GM19239 (cell line): Measurements from ENCODE around the gene SPAG5.

ENCODE experiments used
- DNase-seq: peaks from one replicate; pipeline ENCODE4 v3.0.0; 2011; ENCODE audit warnings: low spot score; ENCODE audit not compliant: insufficient read length
- FAIRE-seq: peaks from 2 replicates; lab custom pipeline; 2011; peaks lifted over from hg19 to GRCh38; lab: Jason Lieb, UNC

Gene SPAG5, protein sequence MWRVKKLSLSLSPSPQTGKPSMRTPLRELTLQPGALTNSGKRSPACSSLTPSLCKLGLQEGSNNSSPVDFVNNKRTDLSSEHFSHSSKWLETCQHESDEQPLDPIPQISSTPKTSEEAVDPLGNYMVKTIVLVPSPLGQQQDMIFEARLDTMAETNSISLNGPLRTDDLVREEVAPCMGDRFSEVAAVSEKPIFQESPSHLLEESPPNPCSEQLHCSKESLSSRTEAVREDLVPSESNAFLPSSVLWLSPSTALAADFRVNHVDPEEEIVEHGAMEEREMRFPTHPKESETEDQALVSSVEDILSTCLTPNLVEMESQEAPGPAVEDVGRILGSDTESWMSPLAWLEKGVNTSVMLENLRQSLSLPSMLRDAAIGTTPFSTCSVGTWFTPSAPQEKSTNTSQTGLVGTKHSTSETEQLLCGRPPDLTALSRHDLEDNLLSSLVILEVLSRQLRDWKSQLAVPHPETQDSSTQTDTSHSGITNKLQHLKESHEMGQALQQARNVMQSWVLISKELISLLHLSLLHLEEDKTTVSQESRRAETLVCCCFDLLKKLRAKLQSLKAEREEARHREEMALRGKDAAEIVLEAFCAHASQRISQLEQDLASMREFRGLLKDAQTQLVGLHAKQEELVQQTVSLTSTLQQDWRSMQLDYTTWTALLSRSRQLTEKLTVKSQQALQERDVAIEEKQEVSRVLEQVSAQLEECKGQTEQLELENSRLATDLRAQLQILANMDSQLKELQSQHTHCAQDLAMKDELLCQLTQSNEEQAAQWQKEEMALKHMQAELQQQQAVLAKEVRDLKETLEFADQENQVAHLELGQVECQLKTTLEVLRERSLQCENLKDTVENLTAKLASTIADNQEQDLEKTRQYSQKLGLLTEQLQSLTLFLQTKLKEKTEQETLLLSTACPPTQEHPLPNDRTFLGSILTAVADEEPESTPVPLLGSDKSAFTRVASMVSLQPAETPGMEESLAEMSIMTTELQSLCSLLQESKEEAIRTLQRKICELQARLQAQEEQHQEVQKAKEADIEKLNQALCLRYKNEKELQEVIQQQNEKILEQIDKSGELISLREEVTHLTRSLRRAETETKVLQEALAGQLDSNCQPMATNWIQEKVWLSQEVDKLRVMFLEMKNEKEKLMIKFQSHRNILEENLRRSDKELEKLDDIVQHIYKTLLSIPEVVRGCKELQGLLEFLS

DNA sequence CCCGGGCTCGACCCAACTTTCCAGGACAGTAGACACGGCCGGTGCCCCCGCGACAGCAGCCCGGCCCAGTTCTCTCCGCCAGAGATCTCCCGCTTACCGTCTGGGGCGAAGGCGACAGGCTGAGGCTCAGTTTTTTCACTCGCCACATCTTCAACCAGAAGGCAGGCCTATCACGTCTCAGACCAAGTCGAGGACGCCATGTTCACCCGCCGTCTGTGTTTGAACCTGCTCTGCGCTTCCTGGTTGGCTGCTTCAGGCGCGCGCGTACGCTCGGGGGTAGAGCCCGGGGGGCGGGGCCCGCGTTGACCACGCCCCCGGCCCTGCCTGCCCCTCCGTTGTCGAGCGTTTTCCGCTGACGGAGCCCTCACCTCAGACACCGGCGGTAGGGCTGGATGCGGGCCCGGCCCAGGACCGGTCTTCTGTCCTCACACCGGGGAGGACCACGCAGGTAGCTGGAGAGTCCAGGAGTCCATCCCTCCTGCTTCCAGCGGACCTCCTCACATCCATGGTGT lies at the start of gene SPAG5:
TSS of gene SPAG5 (minus strand) at position 227 of the 512 bp plus-strand sequence. CDS start at position 148, 79 bp downstream.
- FAIRE-seq (peak; percentile 93), DNase-seq (peak; percentile 97)

DNA sequence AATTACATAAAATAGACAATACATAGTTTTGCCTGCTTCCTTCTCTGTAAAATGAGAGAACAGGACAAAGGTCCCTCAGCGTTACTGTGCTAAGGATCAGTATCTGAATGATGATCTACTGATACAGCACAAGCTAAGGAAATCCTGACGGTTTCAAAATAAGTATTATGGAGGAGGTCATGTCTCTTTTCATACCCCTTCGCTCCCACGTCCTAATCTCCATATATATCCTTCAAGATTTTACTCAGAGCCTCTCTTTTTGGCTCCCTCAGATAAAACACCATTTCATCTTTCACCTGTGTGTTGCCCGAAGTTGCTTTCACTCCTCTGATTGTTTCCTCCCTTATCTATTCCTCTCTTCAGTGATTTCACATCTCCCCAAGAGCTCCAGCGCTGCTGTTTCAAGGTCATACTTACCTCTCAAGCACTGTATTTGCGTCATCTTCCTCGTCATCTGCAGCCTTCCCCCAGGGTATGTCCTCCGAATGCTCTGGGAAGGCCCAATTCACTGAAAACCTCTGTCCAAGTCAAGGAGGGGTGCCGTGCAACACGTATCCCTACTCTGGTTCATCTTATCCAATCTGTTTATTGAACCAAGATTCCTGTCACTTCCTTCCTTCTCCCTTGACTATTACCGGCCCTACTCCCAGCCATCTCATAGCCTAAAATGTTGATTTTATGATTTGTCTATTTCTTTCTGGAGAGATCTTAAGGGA lies 47.4 kb upstream of the SPAG5 start:
- DNase-seq, result no peak

GRCh38 chr17:28645576-28645939 lies 46.7 kb upstream of the SPAG5 start:
- FAIRE-seq, result no peak
- DNase-seq, result no peak

More for the DNA sequence above, 47.4 kb upstream of the SPAG5 start:
- peak; percentile 33 for FAIRE-seq

- peak; percentile 91 for DNase-seq
- FAIRE-seq, result peak; percentile 93
Observed at GRCh38 chr17:28644787-28645575, 46.2 kb upstream of the SPAG5 start, which contains the start of gene BLTP2. Gene BLTP2, minus strand, starts transcription at chr17:28645158. Its CDS starts 102 bp downstream, at chr17:28645056.

DNA sequence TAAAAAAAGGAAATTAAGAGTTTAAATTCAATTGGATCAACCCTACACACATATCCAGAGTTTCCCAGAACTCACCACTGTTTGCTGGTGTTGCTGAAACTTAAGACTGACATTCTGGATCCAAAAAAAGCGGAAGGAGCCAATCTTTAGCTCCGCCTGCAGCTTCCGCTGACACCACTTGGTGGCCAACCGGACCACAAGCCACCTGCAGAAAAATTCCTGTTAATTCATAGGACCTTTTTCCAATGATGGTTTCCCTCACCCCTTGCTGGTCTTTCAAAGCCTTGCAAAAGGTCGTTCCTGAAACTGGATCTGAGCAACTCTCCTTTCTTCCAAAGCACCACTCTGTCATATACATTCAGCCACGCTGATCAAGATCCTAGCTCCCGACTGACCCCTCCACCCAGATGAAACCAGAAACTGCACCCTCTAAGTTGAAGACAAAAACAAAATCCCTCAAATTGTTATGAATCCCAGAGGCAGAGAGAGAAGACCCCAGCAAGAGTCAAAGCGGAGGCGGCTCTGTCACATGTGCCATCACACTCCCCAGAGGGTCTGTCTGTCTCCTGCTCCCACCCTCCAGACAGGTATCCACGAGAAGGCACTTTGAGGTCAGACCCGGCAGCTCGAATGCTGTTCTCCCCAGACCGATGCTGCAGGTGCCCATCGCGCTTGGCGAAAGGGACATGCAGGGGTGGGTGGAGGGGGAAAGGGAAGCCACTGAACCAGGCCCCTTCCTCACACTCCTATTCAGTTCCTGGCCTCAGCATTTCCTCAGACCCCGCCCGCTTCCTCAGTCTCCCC lies 45.4 kb upstream of the SPAG5 start:
- FAIRE-seq, result peak; percentile 95
- DNase-seq, result peak; percentile 54

DNA sequence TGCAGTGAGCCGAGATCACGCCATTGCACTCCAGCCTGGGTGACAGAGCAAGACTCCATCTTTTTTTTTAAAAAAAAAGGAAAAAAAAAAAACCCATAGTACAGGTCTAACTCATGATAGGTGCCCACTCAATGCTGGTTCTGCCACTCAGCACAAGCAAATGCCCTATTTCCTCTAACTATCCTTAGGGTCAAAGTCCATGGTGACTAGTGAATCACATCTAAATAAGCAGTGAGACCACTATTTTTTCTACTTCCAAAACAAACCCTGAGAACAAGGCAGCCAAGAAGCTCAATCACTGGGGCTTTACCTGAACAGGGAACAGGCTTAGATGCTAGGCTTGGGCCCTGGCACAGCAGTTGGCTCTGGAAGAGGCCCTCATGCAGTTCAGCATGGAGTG lies 42.8 kb upstream of the SPAG5 start:
- no peak for FAIRE-seq
- DNase-seq, result no peak

- DNase-seq (no peak), FAIRE-seq (no peak)
Observed at GRCh38 chr17:28635506-28635905, 36.7 kb upstream of the SPAG5 start.

DNA sequence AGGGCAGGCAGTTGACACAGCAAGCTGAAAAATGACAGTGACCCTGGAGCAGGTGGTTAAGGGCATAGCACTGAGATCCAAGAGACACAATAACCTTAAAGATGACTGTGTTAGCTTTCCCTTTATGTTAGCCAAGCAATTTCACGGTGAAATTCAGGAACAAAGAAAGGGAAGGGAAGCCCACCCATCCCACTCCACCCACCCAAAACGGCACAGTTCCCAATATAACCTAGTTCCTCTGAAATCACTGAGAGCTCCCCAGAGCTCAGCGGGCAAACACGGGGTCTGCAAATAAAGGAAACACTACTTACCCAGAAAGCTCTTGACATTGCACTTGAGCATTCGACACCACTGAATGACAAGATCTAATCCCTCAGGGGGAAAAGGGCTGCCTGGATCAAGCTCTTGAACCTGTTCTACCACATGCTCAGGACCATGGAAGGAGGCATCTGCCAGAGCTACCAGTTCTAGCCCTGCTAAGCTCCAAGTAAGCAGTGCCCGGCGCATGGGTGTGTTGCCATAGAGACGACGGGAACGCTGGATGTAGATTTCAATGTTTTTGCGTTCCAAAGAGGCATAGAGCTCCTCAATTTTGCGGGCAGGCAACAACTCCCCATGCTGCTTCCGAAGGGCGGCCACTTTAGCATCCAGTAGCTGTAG lies 35.5 kb upstream of the SPAG5 start:
- DNase-seq, result no peak
- no peak for FAIRE-seq

DNA sequence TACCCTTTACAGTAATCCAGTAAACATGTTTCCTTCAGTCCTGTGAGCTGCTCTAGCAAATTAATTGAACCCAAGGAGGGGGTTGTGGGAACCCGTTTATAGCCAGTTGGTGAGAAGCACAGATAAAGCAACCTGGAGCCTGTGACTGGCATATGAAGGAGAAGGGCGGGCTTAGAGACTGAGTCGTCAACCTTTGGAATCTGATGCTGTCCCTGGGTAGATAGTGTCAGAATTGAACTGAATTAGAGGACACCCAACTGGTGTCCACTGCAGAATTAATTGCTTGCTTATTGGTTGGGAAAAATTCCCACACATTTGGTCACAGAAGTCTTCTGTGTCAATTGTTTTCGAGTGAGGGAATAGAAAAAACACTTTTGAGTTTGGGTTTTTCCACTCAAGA lies 28.0 kb upstream of the SPAG5 start:
- DNase-seq (no peak), FAIRE-seq (no peak)

DNA sequence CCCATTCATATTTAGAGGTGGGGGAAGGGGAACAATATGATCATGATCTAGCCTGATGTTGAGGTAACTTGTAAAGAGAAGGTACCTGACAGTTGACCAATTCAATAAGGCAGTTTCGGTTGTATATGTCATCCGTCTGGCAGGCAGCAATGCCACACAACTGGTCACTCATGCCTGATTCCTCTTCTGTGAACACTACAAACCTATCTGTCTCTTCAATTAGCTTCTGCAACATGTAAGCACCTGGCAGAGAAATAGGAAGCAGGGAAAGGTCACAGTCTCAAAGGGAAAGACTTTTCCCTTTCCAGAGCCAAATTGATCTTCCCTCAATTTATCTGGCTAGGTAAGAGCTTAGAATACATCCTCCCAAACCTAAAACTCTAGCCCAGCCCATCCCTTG lies 25.3 kb upstream of the SPAG5 start:
- no peak for DNase-seq
- FAIRE-seq, result no peak

DNA sequence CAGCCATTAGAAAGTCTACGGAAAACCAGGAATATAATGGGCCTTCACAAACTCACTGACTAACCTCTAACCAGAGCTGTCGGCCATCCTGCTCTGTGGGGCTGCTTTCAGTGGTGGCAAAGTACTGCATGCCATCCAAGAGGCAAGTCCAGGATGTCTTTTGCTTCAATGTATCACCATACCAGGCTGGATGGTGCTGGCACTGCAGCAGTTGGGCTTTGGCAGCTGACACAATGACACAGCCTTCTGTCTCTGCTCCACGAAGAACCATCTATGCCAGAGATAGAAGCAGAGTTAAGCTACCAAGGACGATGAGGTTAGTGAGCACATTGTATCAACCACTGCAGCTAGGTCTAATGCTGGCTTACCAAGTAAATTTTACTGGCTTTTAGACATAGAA lies 24.9 kb upstream of the SPAG5 start:
- no peak for FAIRE-seq
- DNase-seq, result no peak

DNA sequence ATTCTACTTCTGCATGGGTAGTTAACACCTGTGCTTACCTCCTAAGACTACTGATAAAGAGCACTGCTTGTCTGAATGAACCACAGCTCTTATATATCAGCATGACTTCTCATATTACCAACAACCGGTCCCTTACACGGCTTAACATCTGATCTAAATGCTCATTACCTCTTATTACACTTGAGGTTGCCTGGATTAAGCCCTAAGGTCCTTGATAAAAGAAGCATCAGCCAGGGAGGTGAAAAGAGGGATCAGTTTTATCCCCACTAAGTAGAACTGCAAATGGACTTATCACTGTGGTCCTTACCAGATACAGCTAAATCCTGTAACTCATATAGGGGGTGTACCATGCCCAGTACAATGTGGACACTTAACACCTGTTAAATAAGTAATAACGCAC lies 23.4 kb upstream of the SPAG5 start:
- DNase-seq (no peak), FAIRE-seq (no peak)

DNA sequence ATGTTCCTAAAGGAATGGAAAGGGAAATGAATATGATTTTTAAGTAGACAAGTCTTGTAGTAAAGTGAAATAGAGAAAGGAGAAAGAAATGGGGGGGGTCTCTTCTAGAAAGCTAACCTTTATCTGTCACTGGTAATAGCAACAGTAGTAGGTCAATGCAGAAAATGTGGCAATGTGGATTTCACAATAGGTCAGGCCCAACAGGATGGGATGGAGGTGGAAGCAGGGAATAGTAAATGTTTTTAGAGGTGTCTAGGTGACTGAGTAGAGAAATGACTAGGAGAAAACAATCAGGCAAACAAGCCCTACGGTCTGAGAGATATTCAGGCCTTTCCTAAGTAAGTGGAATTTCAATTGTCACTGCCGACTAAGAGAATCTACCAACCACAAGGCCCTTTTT lies 21.2 kb upstream of the SPAG5 start:
- DNase-seq (no peak), FAIRE-seq (no peak)

DNA sequence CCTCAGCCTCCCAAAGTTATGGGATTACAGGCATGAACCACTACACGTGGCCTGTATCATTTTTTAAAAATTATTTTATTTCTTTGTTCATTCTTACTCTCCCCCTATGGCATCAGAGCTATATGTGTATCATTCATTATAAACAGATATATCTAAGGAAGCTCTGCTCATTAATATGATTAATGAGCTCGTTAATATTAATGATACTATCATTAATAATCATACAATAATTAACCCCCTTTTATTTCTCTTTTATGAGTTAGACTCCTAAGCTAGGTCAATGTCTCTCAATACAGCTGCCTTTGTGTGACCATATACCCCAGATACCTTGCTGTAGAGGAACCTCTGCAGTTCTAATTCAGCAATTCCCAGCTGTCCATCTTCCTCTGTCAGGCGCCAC lies 19.6 kb upstream of the SPAG5 start:
- DNase-seq, result no peak

GRCh38 chr17:28616281-28616680 lies 17.5 kb upstream of the SPAG5 start:
- DNase-seq (no peak), FAIRE-seq (no peak)

More for the DNA sequence above, 19.6 kb upstream of the SPAG5 start:
- no peak for FAIRE-seq

DNA sequence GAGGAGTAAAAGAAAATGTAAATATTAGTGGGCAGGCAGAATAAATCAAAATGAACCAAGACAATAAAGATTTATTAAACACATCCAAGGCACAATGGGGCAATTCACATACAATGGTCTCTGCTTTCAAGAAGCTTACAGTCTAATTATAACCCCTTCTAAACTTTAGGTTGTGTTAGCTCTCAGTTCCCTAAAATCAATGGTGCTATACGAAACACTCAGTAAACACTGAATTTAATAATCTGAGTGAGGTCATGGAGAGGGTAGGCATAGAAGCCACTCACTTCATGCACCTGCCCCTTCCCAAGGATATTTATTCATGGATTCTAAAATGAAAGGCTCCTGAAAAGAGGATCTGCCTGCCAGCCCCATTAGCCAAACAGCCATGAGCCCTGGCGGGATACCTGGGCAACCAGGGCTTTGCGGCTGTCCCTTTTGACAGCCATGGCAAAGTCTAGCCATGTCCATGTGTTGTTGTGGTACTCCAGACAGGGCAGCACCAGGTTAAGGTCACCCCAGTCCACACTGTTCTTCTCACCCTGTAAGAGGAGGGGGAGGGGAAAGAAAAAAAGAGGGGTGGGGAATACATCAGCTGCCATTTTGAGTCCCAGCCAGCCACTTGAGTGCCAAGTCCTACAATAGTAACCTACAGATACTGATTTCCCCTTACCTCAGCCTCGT lies 16.6 kb upstream of the SPAG5 start:
- DNase-seq (no peak), FAIRE-seq (no peak)

DNA sequence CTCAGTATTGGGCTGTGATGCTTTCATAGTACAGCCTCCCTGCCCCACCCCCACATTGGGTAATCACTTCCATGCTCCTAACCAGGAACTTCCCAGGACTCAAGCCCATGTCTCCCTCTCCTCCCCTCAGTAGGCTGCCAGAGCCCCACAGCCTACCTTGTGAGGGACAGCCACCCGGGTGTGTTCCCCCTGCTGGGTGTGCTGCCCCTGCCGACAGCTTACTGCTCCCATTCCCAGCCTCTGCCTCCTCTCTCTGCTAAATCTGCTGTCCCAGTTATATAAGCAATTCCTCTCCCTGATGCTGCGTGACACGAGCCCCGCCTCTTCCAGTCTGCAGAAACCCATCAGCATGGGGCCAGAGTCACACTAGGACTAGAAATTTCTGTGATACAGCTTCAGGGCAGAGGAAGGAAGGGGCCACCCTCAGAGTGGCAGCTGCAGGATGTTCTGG lies 15.1 kb upstream of the SPAG5 start, which contains the start of gene RSKR:
TSS of gene RSKR (minus strand) at position 255 of the 451 bp plus-strand sequence. CDS start at position 231, 24 bp downstream.
- DNase-seq (no peak), FAIRE-seq (no peak)
